Measurements from ENCODE around the gene DOCK4. TPM values are rescaled to one million over a fixed set of nuclear protein-coding genes. Genes with fewer than 3 reads are reported as not detected.

DOCK4 gene
- total and polyA plus RNA-seq, 2 donors from 2014 or later = 3.2 to 38.9 TPM

- intact Hi-C loops (cut with DNase I) = no loop called here
- Histone ChIP-seq H3K27ac (ENCODE audit: low read depth in 2 of 2, low read length in 2 of 2) (no peak overlapping the region), H3K9ac (ENCODE audit: low read length in 3 of 3) (no peak overlapping the region), H3K36me3 (ENCODE audit: control insufficient read depth in 2 of 3, insufficient read depth in 3 of 3, low read length in 3 of 3) (no peaks in the 10 kb centered on the region), H3K9me3 (ENCODE audit: control insufficient read depth in 2 of 3, insufficient read depth in 1 of 3, low read length in 3 of 3) (no peaks in the 10 kb centered on the region), H3K4me1 (ENCODE audit: control insufficient read depth in 2 of 3, insufficient read depth in 2 of 3, low read depth in 1 of 3, low read length in 3 of 3) (peaks cover 0 to 7% (median 0%) of the 10 kb centered on the region in 3 donors), H3K27me3 (ENCODE audit: control insufficient read depth, insufficient read depth, low read length) (no peaks in the 10 kb centered on the region), H3K4me3 (ENCODE audit: low read length in 3 of 3) (no peak overlapping the region)
- FAIRE-seq (no peak), DNase-seq (no peak)
- TF ChIP-seq CTCF (IDR thresholded peaks at IDR 0.05; ENCODE audit: borderline replicate concordance, extremely low read depth, insufficient read depth) = no peak
These were observed 21.0 kb downstream of the DOCK4 start for GRCh38 chr7:112185005-112185834.

- H3K4me1 ChIP-seq (ENCODE audit: control insufficient read depth in 2 of 3, insufficient read depth in 2 of 3, low read depth in 1 of 3, low read length in 3 of 3) = peaks cover 0 to 7% (median 0%) of the 10 kb centered on the region in 3 donors
- no peak overlapping the region for H3K9ac ChIP-seq (ENCODE audit: low read length in 3 of 3)
- H3K27ac ChIP-seq (ENCODE audit: low read depth in 2 of 2, low read length in 2 of 2) = no peak overlapping the region
- H3K4me3 ChIP-seq (ENCODE audit: low read length in 3 of 3) = no peak overlapping the region
- no peaks in the 10 kb centered on the region for H3K9me3 ChIP-seq (ENCODE audit: control insufficient read depth in 2 of 3, insufficient read depth in 1 of 3, low read length in 3 of 3)
- H3K27me3 ChIP-seq (ENCODE audit: control insufficient read depth, insufficient read depth, low read length) = no peaks in the 10 kb centered on the region
- intact Hi-C loops (cut with DNase I) = no loop called here
- FAIRE-seq (no peak), DNase-seq (no peak)
- no peak for TF ChIP-seq CTCF (IDR thresholded peaks at IDR 0.05; ENCODE audit: borderline replicate concordance, extremely low read depth, insufficient read depth)
- no peaks in the 10 kb centered on the region for H3K36me3 ChIP-seq (ENCODE audit: control insufficient read depth in 2 of 3, insufficient read depth in 3 of 3, low read length in 3 of 3)
These were observed 21.7 kb downstream of the DOCK4 start for GRCh38 chr7:112184455-112184854.

GRCh38 chr7:112183266-112183665, 22.9 kb downstream of the DOCK4 start:
- Histone ChIP-seq H3K9me3 (ENCODE audit: control insufficient read depth in 2 of 3, insufficient read depth in 1 of 3, low read length in 3 of 3) (no peaks in the 10 kb centered on the region), H3K36me3 (ENCODE audit: control insufficient read depth in 2 of 3, insufficient read depth in 3 of 3, low read length in 3 of 3) (no peaks in the 10 kb centered on the region), H3K9ac (ENCODE audit: low read length in 3 of 3) (no peak overlapping the region), H3K4me1 (ENCODE audit: control insufficient read depth in 2 of 3, insufficient read depth in 2 of 3, low read depth in 1 of 3, low read length in 3 of 3) (peaks cover 0 to 7% (median 0%) of the 10 kb centered on the region in 3 donors), H3K27ac (ENCODE audit: low read depth in 2 of 2, low read length in 2 of 2) (no peak overlapping the region), H3K4me3 (ENCODE audit: low read length in 3 of 3) (no peak overlapping the region), H3K27me3 (ENCODE audit: control insufficient read depth, insufficient read depth, low read length) (no peaks in the 10 kb centered on the region)
- intact Hi-C loops (cut with DNase I) = no loop called here
- TF ChIP-seq CTCF (IDR thresholded peaks at IDR 0.05; ENCODE audit: borderline replicate concordance, extremely low read depth, insufficient read depth) = no peak
- no peak for FAIRE-seq
- no peak for DNase-seq

Data from kidney (tissue), 14 donors.